ENCODE measurements around the gene KIF13A. TPM values are rescaled to one million over a fixed set of nuclear protein-coding genes. Genes with fewer than 3 reads are reported as not detected.
"Not testable (repeated sequence)": the region's sequence is repeated elsewhere in the genome, so short reads cannot be mapped to it uniquely, and the experiment has no call there.

The KIF13A gene
- total and polyA plus RNA-seq, 2 experiments from 2014 or later, result 39.1 to 96.9 TPM

DNA sequence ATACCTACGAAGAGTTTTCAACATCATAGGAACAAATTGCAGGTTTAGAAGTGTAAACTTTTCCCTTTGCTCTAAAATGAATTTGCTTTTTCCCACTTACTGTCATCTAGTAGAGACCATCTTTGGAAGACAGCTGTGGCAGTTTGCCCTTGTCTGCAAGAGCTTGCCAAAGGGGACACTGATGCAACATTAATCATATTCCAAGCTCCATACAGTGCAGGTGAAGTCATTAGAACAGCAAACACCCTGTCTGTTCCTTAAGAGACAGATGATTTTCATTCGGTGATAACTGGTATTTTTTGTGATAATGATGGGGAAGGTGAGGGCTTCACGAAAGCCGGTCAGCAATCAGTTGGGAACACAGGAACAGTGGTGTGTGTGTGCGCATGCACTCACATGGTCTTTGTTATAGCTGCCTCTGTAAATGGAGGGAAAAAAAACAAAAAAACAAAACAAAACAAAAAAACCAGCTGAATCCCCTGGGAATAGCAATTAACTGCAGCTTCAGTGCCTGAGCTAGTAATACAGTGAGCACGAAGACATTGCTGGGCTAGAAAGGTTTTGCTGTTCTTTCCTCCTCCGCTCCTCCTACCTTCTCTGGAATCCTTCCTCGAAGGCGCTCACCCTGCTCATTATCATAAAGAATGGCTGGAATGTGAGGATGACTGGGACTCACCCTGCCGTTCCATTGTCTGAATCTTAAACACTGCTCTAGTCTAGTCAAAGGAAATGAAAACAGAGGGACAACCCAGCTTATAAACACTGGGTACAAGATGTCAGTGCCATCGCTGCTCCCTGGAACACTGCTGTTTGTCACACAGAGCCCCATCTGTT, 35.2 kb upstream of the KIF13A start:
- no peak overlapping the region for H3K4me3 ChIP-seq
- no peaks in the 10 kb centered on the region for H3K27me3 ChIP-seq
- peak overlapping the region; percentile 33 for H3K27ac ChIP-seq
- peak; percentile 37 to 83 for DNase-seq (ENCODE audit: low read depth in 1 of 2, low spot score in 1 of 2)
- TF ChIP-seq, protein P1, sequence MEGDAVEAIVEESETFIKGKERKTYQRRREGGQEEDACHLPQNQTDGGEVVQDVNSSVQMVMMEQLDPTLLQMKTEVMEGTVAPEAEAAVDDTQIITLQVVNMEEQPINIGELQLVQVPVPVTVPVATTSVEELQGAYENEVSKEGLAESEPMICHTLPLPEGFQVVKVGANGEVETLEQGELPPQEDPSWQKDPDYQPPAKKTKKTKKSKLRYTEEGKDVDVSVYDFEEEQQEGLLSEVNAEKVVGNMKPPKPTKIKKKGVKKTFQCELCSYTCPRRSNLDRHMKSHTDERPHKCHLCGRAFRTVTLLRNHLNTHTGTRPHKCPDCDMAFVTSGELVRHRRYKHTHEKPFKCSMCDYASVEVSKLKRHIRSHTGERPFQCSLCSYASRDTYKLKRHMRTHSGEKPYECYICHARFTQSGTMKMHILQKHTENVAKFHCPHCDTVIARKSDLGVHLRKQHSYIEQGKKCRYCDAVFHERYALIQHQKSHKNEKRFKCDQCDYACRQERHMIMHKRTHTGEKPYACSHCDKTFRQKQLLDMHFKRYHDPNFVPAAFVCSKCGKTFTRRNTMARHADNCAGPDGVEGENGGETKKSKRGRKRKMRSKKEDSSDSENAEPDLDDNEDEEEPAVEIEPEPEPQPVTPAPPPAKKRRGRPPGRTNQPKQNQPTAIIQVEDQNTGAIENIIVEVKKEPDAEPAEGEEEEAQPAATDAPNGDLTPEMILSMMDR (IDR thresholded peaks at IDR 0.05; ENCODE audit: low read depth, low read length), result no peak
- no peaks in the 10 kb centered on the region for H3K9me3 ChIP-seq (ENCODE audit: low read depth)
- H3K4me1 ChIP-seq (ENCODE audit: low read depth), result peaks cover 6% of the 10 kb centered on the region
- no peaks in the 10 kb centered on the region for H3K36me3 ChIP-seq

DNA sequence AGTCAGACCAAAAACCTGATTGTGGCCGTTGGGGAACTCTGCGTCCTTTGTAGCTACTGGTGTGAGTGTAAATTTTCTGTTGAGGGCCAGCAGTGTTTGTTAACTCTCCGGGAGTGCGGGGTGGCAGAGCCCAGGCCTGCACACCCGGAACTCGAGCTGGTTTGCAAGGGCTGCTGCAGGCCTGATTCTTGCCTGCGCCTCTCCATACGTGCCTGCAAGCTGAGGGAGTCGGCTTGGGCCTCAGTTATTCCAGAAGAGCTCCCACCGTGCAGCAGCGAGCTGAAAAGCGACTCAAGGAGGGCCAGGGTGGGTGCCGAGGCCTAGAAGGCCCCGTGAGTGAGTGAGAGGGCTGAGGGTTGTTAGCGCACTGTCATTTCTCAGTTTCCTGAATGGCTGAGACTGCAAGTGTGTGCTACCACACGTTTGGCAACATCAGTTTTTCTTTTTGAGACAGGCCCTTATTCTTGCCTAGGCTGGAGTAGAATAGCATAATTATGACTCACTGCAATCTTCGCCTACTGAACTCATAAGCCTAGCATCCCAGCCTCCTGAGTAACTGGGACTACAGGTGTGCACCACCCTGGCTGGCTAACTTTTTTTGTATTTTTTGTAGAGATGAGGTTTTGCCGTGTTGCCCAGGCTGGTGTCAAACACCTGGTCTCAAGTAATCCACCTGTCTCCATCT, 33.9 kb upstream of the KIF13A start:
- Histone ChIP-seq H3K36me3 (no peaks in the 10 kb centered on the region), H3K4me3 (no peak overlapping the region), H3K27ac (peak overlapping the region; percentile 71), H3K27me3 (no peaks in the 10 kb centered on the region), H3K9me3 (ENCODE audit: low read depth) (no peaks in the 10 kb centered on the region), H3K4me1 (ENCODE audit: low read depth) (peaks cover 6% of the 10 kb centered on the region)
- TF ChIP-seq, protein P1 (IDR thresholded peaks at IDR 0.05; ENCODE audit: low read depth, low read length), result no peak
- no peak for DNase-seq (ENCODE audit: low read depth in 1 of 2, low spot score in 1 of 2)

DNA sequence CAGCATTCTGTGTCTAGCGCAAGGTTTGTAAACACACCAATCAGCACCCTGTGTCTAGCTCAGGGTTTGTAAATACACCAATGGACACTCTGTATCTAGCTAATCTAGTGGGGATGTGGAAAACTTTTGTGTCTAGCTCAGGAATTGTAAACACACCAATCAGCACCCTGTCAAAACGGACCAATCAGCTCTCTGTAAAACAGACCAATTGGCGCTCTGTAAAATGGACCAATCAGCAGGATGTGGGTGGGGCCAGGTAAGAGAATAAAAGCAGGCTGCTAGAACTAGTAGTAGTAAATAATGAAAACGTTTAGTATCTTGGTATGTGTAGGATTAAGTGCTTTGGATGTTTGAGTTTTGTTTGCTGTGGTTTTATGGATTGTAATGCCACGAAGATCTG, 33.1 kb upstream of the KIF13A start:
- not testable (repeated sequence) for H3K4me3 ChIP-seq; H3K36me3 ChIP-seq; H3K27me3 ChIP-seq; H3K9me3 ChIP-seq (ENCODE audit: low read depth); H3K4me1 ChIP-seq (ENCODE audit: low read depth); DNase-seq (ENCODE audit: low read depth in 1 of 2, low spot score in 1 of 2)
- H3K27ac ChIP-seq, result peak overlapping the region; percentile 71

DNA sequence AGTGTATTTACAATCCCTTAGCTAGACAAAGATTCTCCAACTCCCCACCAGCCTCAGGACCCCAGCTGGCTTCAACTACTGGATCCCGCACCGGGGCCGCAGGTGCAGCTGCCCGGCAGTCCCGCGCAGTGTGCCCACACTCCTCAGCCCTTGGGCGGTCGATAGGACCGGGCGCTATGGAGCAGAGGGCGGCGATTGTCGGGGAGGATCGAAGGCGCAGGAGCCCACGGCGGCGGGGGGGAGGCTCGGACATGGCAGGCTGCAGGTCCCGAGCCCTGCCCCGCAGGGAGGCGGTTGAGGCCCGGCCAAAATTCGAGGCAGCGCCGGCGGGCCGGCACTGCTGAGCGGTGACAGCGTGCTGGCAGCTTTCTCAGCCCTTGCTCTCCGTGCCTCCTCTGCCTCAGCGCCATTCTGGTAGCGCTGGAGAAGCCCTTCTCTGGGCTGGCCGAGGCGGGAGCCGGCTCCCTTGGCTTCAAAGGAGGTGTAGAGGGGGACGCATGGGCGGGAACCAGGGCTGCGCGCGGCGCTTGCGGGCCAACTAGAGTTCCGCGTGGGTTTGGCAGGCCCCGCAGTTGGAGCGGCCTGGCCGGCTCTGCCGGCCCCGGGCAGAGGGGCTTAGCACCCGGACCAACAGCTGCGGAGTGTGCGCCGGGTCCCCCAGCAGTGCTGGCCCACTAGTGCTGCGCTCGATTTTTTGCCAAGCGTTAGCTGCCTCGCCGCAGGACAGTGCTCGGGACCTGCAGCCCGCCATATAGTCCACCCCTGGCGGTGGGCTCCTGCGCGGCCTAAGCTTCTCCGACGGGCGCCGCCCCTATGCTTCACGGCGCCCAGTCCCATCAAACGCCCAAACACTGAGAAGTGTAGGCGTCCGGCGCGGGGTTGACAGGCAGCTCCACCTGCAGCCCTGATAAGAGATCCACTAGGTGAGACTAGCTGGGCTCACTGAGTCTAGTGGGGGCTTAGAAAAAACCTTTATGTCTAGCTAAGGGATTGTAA, 32.4 kb upstream of the KIF13A start:
- H3K9me3 ChIP-seq (ENCODE audit: low read depth), result no peaks in the 10 kb centered on the region
- no peaks in the 10 kb centered on the region for H3K36me3 ChIP-seq
- peak in 1 of 2 donors; percentile 25 for DNase-seq (ENCODE audit: low read depth in 1 of 2, low spot score in 1 of 2)
- no peak overlapping the region for H3K4me3 ChIP-seq
- H3K4me1 ChIP-seq (ENCODE audit: low read depth), result peaks cover 6% of the 10 kb centered on the region
- H3K27ac ChIP-seq, result no peak overlapping the region
- H3K27me3 ChIP-seq, result no peaks in the 10 kb centered on the region
- TF ChIP-seq, protein P1 (IDR thresholded peaks at IDR 0.05; ENCODE audit: low read depth, low read length), result no peak

DNA sequence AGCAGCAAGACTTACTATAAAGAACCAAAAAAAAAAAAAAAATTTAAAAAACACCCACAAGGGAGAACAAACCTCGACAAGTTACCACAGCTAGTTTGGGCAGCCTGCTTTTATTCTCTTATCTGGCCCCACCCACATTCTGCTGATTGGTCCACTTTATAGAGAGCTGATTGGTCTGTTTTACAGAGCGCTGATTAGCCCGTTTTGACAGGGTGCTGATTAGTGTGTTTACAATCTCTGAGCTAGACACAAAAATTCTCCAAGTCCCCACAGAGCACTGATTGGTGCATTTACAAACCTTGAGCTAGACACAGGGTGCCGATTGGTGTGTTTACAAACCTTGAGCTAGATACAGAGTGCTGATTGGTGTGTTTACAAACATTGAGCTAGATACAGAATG, 31.7 kb upstream of the KIF13A start:
- H3K27ac ChIP-seq; H3K27me3 ChIP-seq; DNase-seq (ENCODE audit: low read depth in 1 of 2, low spot score in 1 of 2); H3K4me1 ChIP-seq (ENCODE audit: low read depth); H3K36me3 ChIP-seq; H3K4me3 ChIP-seq; H3K9me3 ChIP-seq (ENCODE audit: low read depth): not testable (repeated sequence)

DNA sequence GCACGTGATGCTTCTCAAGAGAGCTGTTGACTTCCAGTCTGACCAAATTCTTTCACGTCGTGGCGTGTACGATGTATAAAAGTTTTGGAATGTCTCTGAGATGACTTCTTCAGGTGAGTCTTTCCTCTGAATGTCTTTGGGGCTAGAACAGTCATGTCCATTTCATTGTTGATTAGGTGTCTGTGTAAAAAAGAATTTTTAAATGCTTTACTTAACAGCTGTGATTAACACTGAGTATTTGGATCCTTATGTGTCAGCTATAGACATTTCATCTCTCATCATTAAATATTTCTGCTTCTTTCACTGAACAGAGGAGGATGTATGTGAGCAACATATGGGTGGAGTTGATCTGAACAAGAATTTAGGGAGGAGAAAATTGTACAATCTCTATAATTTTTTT, 29.3 kb upstream of the KIF13A start:
- TF ChIP-seq, protein P1 (IDR thresholded peaks at IDR 0.05; ENCODE audit: low read depth, low read length), result no peak
- Histone ChIP-seq H3K4me3 (no peak overlapping the region), H3K27me3 (no peaks in the 10 kb centered on the region), H3K27ac (no peak overlapping the region), H3K36me3 (no peaks in the 10 kb centered on the region), H3K9me3 (ENCODE audit: low read depth) (no peaks in the 10 kb centered on the region), H3K4me1 (ENCODE audit: low read depth) (no peaks in the 10 kb centered on the region)
- no peak for DNase-seq (ENCODE audit: low read depth in 1 of 2, low spot score in 1 of 2)
